K562 (cell line): ENCODE data around the gene MSGN1. TPM values are rescaled to one million over a fixed set of nuclear protein-coding genes. Genes with fewer than 3 reads are reported as not detected.

ENCODE experiments used
- ARHGAP35 ChIP-seq: fragments of 450-650 bp; IDR thresholded peaks from 2 replicates; pipeline ENCODE4 v1.6.1; 2018; ENCODE audit not compliant: partially characterized antibody
- ARID2 ChIP-seq: fragments of 450-650 bp; IDR thresholded peaks from 2 replicates; pipeline ENCODE4 v1.6.1; 2017; ENCODE audit warnings: antibody characterized with exemption, mild to moderate bottlenecking
- ATF3 ChIP-seq, 2 experiments: fragments of 450-650 bp in 1 of 2; sonication (generic) in 1 of 2; formaldehyde crosslinking in 1 of 2; IDR thresholded peaks in 1 of 2; conservative IDR thresholded peaks in 1 of 2; 2 replicates each; pipeline versions ENCODE4 v1.6.1 to v1.8.1; 2016 to 2023; ENCODE audit warnings: mild to moderate bottlenecking in 2 of 2, moderate library complexity in 2 of 2, inconsistent platforms in 1 of 2, missing genetic modification reagents in 1 of 2
- CTCFL ChIP-seq: IDR thresholded peaks from 2 replicates; pipeline ENCODE4 v1.6.1; 2011; ENCODE audit warnings: borderline replicate concordance, low read depth, mild to moderate bottlenecking, moderate library complexity, low read length; ENCODE audit not compliant: insufficient read depth, poor library complexity, severe bottlenecking
- E2F6 ChIP-seq, 2 experiments: IDR thresholded peaks; 2 replicates each; pipeline ENCODE4 v1.6.1; 2011; ENCODE audit warnings: borderline replicate concordance in 1 of 2, control low read depth in 1 of 2, low read depth in 1 of 2, low read length in 1 of 2, mild to moderate bottlenecking in 1 of 2, mixed read lengths in 1 of 2, moderate library complexity in 1 of 2; ENCODE audit not compliant: insufficient read depth in 1 of 2, insufficient read length in 1 of 2, poor library complexity in 1 of 2, severe bottlenecking in 1 of 2; ENCODE audit errors: extremely low read depth in 1 of 2
- HNRNPL ChIP-seq: fragments of 200-400 bp; formaldehyde crosslinking; IDR thresholded peaks from 2 replicates; pipeline ENCODE4 v1.6.1; 2017; ENCODE audit warnings: low read depth, mild to moderate bottlenecking, low read length
- KDM5B ChIP-seq: fragments of 200-600 bp; sonication (generic); IDR thresholded peaks from 2 replicates; pipeline ENCODE4 v1.6.1; 2012; ENCODE audit warnings: low read depth, mild to moderate bottlenecking, moderate library complexity, low read length, control low read depth, inconsistent platforms; ENCODE audit not compliant: insufficient replicate concordance
- STAT6 ChIP-seq: sonication (generic); formaldehyde crosslinking; IDR thresholded peaks from 2 replicates; pipeline ENCODE4 v1.8.1; 2023; ENCODE audit warnings: mild to moderate bottlenecking, missing genetic modification reagents
- ZNF140 ChIP-seq: fragments of 250-450 bp; sonication (Bioruptor Pico); IDR thresholded peaks from 2 replicates; pipeline ENCODE4 v1.8.0; 2021; ENCODE audit warnings: moderate library complexity, mild to moderate bottlenecking, inconsistent platforms
- polyA plus RNA-seq, 8 experiments: library from polyadenylated mRNA; depleted of rRNA in 4 of 8; stranded (reverse) in 5 of 8; unstranded in 3 of 8; fragments of >200 nt; fragmentation: Nextera tagmentation in 2 of 8; fragmentation: Illumina TruSeq in 1 of 8; extraction: Ambion mirVana in 2 of 8; extraction: Trizol in 1 of 8; gene quantifications; 2 replicates each; pipeline versions ENCODE4 v1.2.1 to v1.2.3, GENCODE V29; 2011 to 2014; ENCODE audit warnings: inconsistent platforms in 1 of 8, missing spikeins in 1 of 8
- total RNA-seq, 7 experiments: library from RNA; depleted of rRNA in 6 of 7; stranded (reverse); fragments of >200 nt in 6 of 7; fragmentation: Illumina TruSeq in 2 of 7; extraction: Trizol in 2 of 7; gene quantifications; 2 replicates each; pipeline versions ENCODE4 v1.2.1 to v1.2.3, GENCODE V29; 2011 to 2021; ENCODE audit warnings: low replicate concordance in 1 of 7
- TF ChIP-seq, protein P1 (sequence below): fragments of 250-450 bp; sonication (Bioruptor Pico); IDR thresholded peaks from 2 replicates; pipeline ENCODE4 v1.8.0; 2022; ENCODE audit warnings: moderate library complexity, mild to moderate bottlenecking, inconsistent platforms
- TF ChIP-seq, protein P2 (sequence below): fragments of 450-650 bp; IDR thresholded peaks from 2 replicates; pipeline ENCODE4 v1.6.1; 2016; ENCODE audit warnings: mild to moderate bottlenecking

Gene MSGN1
- total and polyA plus RNA-seq, 9 of the 15 experiments (the other 6 are each of a cell fraction or from before 2014, with no cell fraction given): not detected

DNA sequence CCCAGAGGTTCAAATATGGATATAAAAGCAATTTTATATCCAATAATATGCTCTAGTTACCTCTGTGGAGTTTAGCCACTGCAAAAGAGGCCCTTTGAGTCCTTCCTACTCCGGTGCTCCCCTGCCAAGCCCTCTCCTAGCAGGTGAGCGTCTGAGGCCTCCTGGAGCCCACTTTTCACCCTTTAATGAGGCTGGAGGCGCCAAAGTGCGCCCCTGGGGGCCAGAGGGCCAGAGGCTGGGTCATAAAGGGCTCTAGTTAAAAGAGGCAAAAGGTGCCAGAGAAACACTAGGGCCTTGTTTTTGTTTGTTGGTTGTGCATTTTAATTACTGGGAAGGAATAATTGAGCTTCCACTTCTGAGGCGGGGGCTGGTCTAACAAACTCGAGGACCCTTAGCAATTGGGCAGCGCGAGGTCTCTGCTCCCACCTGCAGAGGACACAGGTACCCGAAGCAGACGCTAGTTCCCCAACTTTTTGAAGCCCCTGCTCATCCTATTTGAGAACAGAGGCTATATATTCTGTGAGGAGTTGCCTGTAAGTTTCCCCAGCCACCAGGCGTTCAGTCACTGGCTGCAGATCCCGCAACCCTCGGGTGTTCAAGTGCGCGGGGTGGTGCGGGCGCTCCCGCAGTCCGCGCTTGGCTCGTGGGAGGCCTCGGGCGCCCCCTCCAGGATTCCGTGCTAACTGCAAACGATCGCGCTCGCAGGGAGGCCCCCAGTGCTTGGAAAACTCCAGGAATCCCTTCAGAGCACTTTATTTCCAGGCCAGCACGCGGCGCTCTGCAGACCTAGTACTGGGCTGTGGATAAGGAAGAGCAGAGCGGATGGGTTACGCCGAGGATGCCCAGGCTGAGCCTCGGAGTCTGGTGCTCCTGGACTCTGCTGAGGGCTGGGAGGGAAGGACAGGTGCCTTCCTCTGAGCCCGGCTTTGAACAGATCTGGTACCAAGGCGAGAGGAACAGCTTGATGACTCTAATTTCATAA lies 14.1 kb downstream of the MSGN1 start (continued):
- TF ChIP-seq ARHGAP35 (no peak), CTCFL (peak; percentile 21), E2F6 (IDR thresholded peaks at IDR 0.05; ENCODE audit: borderline replicate concordance in 1 of 2, extremely low read depth in 1 of 2, insufficient read depth in 1 of 2, insufficient read length in 1 of 2, low read depth in 1 of 2, low read length in 1 of 2, poor library complexity in 1 of 2, severe bottlenecking in 1 of 2) (peak in 1 of 2 experiments; percentile 70), ZNF140 (no peak), STAT6 (no peak), ARID2 (no peak), ATF3 (IDR thresholded peaks at IDR 0.05) (no peak), ATF3 (CRISPR knock-in tag; conservative IDR thresholded peaks at IDR 0.05) (no peak), HNRNPL (no peak), KDM5B (no peak)
- TF ChIP-seq, protein P1, sequence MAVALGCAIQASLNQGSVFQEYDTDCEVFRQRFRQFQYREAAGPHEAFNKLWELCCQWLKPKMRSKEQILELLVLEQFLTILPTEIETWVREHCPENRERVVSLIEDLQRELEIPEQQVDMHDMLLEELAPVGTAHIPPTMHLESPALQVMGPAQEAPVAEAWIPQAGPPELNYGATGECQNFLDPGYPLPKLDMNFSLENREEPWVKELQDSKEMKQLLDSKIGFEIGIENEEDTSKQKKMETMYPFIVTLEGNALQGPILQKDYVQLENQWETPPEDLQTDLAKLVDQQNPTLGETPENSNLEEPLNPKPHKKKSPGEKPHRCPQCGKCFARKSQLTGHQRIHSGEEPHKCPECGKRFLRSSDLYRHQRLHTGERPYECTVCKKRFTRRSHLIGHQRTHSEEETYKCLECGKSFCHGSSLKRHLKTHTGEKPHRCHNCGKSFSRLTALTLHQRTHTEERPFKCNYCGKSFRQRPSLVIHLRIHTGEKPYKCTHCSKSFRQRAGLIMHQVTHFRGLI (CRISPR knock-in tag): no peak
- TF ChIP-seq, protein P2, sequence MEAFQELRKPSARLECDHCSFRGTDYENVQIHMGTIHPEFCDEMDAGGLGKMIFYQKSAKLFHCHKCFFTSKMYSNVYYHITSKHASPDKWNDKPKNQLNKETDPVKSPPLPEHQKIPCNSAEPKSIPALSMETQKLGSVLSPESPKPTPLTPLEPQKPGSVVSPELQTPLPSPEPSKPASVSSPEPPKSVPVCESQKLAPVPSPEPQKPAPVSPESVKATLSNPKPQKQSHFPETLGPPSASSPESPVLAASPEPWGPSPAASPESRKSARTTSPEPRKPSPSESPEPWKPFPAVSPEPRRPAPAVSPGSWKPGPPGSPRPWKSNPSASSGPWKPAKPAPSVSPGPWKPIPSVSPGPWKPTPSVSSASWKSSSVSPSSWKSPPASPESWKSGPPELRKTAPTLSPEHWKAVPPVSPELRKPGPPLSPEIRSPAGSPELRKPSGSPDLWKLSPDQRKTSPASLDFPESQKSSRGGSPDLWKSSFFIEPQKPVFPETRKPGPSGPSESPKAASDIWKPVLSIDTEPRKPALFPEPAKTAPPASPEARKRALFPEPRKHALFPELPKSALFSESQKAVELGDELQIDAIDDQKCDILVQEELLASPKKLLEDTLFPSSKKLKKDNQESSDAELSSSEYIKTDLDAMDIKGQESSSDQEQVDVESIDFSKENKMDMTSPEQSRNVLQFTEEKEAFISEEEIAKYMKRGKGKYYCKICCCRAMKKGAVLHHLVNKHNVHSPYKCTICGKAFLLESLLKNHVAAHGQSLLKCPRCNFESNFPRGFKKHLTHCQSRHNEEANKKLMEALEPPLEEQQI: no peak
